Choroid plexus epithelial cell (primary cell): ENCODE results near the gene TRIP10.
A peak's percentile ranks its signal among the peaks of the same experiment; 100 is the strongest.
"Not testable (repeated sequence)": the region's sequence is repeated elsewhere in the genome, so short reads cannot be mapped to it uniquely, and the experiment has no call there.

Experiments used
- DNase-seq: peaks from one replicate; pipeline ENCODE4 v3.0.0-alpha.2; 2010; ENCODE audit warnings: low read depth
- H3K4me3 ChIP-seq: 2 replicates; pipeline ENCODE4 v1.5.1; 2011; ENCODE audit warnings: low read depth, mild to moderate bottlenecking, control low read depth, low read length, moderate library complexity
- TF ChIP-seq, protein P1 (sequence below): conservative IDR thresholded peaks from 2 replicates; pipeline ENCODE4 v1.5.1; 2011; ENCODE audit warnings: low read depth, mild to moderate bottlenecking, control low read depth, inconsistent platforms, low read length, moderate library complexity

The TRIP10 gene

GRCh38 chr19:6707011-6707657, 32.3 kb upstream of the TRIP10 start:
- no peak overlapping the region for H3K4me3 ChIP-seq
- TF ChIP-seq, protein P1, sequence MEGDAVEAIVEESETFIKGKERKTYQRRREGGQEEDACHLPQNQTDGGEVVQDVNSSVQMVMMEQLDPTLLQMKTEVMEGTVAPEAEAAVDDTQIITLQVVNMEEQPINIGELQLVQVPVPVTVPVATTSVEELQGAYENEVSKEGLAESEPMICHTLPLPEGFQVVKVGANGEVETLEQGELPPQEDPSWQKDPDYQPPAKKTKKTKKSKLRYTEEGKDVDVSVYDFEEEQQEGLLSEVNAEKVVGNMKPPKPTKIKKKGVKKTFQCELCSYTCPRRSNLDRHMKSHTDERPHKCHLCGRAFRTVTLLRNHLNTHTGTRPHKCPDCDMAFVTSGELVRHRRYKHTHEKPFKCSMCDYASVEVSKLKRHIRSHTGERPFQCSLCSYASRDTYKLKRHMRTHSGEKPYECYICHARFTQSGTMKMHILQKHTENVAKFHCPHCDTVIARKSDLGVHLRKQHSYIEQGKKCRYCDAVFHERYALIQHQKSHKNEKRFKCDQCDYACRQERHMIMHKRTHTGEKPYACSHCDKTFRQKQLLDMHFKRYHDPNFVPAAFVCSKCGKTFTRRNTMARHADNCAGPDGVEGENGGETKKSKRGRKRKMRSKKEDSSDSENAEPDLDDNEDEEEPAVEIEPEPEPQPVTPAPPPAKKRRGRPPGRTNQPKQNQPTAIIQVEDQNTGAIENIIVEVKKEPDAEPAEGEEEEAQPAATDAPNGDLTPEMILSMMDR, result no peak
- DNase-seq, result no peak

DNA sequence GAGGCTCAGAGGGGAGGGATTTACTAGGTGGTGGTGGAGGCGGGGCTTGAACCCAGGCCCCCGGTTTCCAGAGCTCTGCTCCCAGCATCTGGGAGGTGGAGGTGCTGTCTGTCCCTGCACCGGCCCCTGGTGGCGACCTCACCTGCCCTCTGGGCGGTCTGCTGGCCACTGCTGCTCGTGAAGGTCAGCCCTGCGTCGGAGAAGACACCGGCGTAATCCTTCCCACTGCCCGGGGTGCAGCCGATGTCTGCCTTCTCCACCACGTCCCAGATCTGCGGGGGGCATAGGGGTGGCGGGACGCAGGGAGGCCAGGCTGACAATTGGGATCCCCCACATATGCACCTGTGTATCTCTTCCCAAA, 31.8 kb upstream of the TRIP10 start:
- no peak overlapping the region for H3K4me3 ChIP-seq
- TF ChIP-seq, protein P1, result no peak
- no peak for DNase-seq

DNA sequence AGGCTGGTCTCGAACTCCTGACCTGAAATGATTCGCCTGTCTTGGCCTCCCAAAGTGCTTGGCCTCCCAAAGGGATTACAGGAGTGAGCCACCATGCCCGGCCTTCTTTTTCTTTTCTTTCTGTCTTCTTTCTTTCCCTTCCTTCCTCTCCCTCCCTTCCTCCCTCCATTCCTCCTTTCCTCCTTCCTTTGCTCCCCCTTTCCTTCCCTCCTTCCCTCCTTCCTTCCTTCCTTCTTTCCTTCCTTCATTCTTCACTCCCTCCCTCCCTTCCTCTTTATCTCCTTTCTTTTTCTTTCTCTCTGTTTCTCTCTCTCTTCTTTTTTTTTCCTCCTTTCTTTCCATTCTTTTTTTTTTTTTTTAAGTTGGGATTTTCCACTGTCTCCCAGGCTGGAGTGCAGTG, 31.1 kb upstream of the TRIP10 start:
- H3K4me3 ChIP-seq, result no peak overlapping the region
- no peak for DNase-seq
- TF ChIP-seq, protein P1, result no peak

- not testable (repeated sequence) for H3K4me3 ChIP-seq, DNase-seq
Observed at GRCh38 chr19:6708913-6709312, 30.6 kb upstream of the TRIP10 start.

GRCh38 chr19:6709549-6709948, 29.9 kb upstream of the TRIP10 start:
- H3K4me3 ChIP-seq, result no peak overlapping the region
- DNase-seq, result no peak
- TF ChIP-seq, protein P1, result no peak

- no peak overlapping the region for H3K4me3 ChIP-seq
- TF ChIP-seq, protein P1, result peak; percentile 28
- no peak for DNase-seq
Observed at GRCh38 chr19:6710273-6711077, 29.0 kb upstream of the TRIP10 start.

GRCh38 chr19:6711078-6711361, 28.5 kb upstream of the TRIP10 start:
- TF ChIP-seq, protein P1, result no peak
- no peak for DNase-seq
- no peak overlapping the region for H3K4me3 ChIP-seq
